Measurements from ENCODE around the gene SPEF2. TPM values are rescaled to one million over a fixed set of nuclear protein-coding genes. Genes with fewer than 3 reads are reported as not detected.

Gene SPEF2
- total and polyA plus RNA-seq, 2 donors (not counting 1 experiment from before 2014, with no cell fraction given) = 0.31 to 0.59 TPM

DNA sequence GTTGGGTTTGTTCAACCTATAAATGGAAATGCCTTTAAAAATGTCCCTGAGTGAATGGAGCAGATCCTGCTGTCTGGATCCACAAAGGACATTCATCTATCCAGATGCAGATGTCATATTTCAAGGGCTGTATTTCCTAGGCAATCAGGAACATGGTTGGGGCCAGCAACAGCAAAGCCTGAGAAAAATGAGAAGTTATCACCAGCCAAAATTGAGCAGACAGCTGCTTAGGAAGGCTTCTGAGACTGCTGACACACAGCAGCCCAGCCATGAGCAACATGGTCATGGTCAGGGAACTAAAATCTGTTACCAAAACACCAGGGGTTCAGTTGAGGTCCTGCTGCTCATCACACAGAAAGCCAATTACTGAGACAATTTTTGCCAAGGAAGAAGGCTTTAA, 229.8 kb downstream of the SPEF2 start:
- H3K4me1 ChIP-seq (ENCODE audit: control insufficient read depth in 2 of 2, insufficient read depth in 2 of 2, low read length in 2 of 2) = peaks cover 5 to 6% of the 10 kb centered on the region in 2 donors
- H3K4me3 ChIP-seq (ENCODE audit: control extremely low read depth in 1 of 5, extremely low read depth in 1 of 5, insufficient read depth in 1 of 5, low read depth in 2 of 5, low read length in 4 of 5) = no peak overlapping the region
- H3K9me3 ChIP-seq (ENCODE audit: control extremely low read depth in 1 of 3, control insufficient read depth in 2 of 3, insufficient read depth in 1 of 3, low read length in 2 of 3) = peaks cover 4 to 14% (median 12%) of the 10 kb centered on the region in 3 donors
- H4K20me1 ChIP-seq (ENCODE audit: control insufficient read depth, insufficient read depth, low read length, poor library complexity, severe bottlenecking) = no peaks in the 10 kb centered on the region
- no peak for ATAC-seq (ENCODE audit: low read depth)
- POLR2A ChIA-PET = no interaction called here
- no peaks in the 10 kb centered on the region for H3K27me3 Mint-ChIP-seq
- no peak overlapping the region for H3K9ac ChIP-seq (ENCODE audit: low read length)
- H3K4me1 Mint-ChIP-seq = peaks cover 4% of the 10 kb centered on the region
- no peak overlapping the region for H3K27ac Mint-ChIP-seq
- no peaks in the 10 kb centered on the region for H3K27me3 ChIP-seq (replicated peaks in 1 of 4; ENCODE audit: control extremely low read depth in 1 of 4, control insufficient read depth in 3 of 4, insufficient read depth in 4 of 4, low read length in 3 of 4)
- peaks cover 4% of the 10 kb centered on the region for H3K9me3 Mint-ChIP-seq (ENCODE audit: insufficient read depth)
- H3K27ac ChIP-seq (ENCODE audit: low read length in 2 of 2) = no peak overlapping the region
- H3K36me3 ChIP-seq (replicated peaks in 1 of 2; ENCODE audit: control extremely low read depth in 1 of 2, control insufficient read depth in 1 of 2, extremely low read depth in 1 of 2, insufficient read depth in 2 of 2, low read length in 1 of 2) = no peaks in the 10 kb centered on the region
- CTCF ChIA-PET = no interaction called here
- DNase-seq = no peak
- intact Hi-C loops (cut with micrococcal nuclease) = no loop called here
- no peak overlapping the region for H2AFZ ChIP-seq (ENCODE audit: insufficient read depth, low read depth, low read length, poor library complexity, severe bottlenecking)
- H3K4me3 Mint-ChIP-seq = no peak overlapping the region
- TF ChIP-seq EZH2 (IDR thresholded peaks at IDR 0.05; ENCODE audit: borderline replicate concordance, insufficient read depth, low read depth, low read length, poor library complexity, severe bottlenecking) = no peak
- TF ChIP-seq, protein P1, sequence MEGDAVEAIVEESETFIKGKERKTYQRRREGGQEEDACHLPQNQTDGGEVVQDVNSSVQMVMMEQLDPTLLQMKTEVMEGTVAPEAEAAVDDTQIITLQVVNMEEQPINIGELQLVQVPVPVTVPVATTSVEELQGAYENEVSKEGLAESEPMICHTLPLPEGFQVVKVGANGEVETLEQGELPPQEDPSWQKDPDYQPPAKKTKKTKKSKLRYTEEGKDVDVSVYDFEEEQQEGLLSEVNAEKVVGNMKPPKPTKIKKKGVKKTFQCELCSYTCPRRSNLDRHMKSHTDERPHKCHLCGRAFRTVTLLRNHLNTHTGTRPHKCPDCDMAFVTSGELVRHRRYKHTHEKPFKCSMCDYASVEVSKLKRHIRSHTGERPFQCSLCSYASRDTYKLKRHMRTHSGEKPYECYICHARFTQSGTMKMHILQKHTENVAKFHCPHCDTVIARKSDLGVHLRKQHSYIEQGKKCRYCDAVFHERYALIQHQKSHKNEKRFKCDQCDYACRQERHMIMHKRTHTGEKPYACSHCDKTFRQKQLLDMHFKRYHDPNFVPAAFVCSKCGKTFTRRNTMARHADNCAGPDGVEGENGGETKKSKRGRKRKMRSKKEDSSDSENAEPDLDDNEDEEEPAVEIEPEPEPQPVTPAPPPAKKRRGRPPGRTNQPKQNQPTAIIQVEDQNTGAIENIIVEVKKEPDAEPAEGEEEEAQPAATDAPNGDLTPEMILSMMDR (IDR thresholded peaks at IDR 0.05) = no peak
- H3K79me2 ChIP-seq (ENCODE audit: control insufficient read depth, insufficient read depth, low read length) = no peaks in the 10 kb centered on the region
- no peak overlapping the region for H3K4me2 ChIP-seq (replicated peaks; ENCODE audit: low read depth, low read length, poor library complexity, severe bottlenecking)

DNA sequence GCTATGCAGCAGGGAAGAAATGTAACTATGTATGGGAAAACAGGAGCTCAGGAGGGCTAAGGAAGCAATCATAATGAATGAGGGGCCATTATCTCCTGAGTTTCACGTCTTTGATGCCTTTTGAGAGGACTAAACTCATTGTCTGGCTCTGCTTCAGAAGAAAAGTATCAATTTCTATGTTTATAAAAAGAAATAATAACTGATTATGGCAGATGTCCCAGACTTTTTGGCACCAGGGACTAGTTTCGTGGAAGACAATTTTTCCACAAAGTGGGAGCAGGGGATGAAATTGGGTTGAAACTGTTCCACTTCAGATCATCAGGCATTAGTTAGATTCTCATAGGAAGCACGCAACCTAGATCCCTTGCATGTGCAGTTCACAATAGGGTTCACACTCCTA, 230.3 kb downstream of the SPEF2 start:
- Histone ChIP-seq H3K79me2 (ENCODE audit: control insufficient read depth, insufficient read depth, low read length) (no peaks in the 10 kb centered on the region), H3K9ac (ENCODE audit: low read length) (no peak overlapping the region), H3K27me3 (replicated peaks in 1 of 4; ENCODE audit: control extremely low read depth in 1 of 4, control insufficient read depth in 3 of 4, insufficient read depth in 4 of 4, low read length in 3 of 4) (no peaks in the 10 kb centered on the region), H3K4me1 (ENCODE audit: control insufficient read depth in 2 of 2, insufficient read depth in 2 of 2, low read length in 2 of 2) (peaks cover 9 to 10% of the 10 kb centered on the region in 2 donors), H3K9me3 (ENCODE audit: control extremely low read depth in 1 of 3, control insufficient read depth in 2 of 3, insufficient read depth in 1 of 3, low read length in 2 of 3) (peaks cover 2 to 14% (median 12%) of the 10 kb centered on the region in 3 donors), H2AFZ (ENCODE audit: insufficient read depth, low read depth, low read length, poor library complexity, severe bottlenecking) (no peak overlapping the region), H3K27ac (ENCODE audit: low read length in 2 of 2) (no peak overlapping the region), H3K4me2 (replicated peaks; ENCODE audit: low read depth, low read length, poor library complexity, severe bottlenecking) (no peak overlapping the region), H4K20me1 (ENCODE audit: control insufficient read depth, insufficient read depth, low read length, poor library complexity, severe bottlenecking) (no peaks in the 10 kb centered on the region), H3K4me3 (ENCODE audit: control extremely low read depth in 1 of 5, extremely low read depth in 1 of 5, insufficient read depth in 1 of 5, low read depth in 2 of 5, low read length in 4 of 5) (no peak overlapping the region), H3K36me3 (replicated peaks in 1 of 2; ENCODE audit: control extremely low read depth in 1 of 2, control insufficient read depth in 1 of 2, extremely low read depth in 1 of 2, insufficient read depth in 2 of 2, low read length in 1 of 2) (no peaks in the 10 kb centered on the region)
- ChIA-PET CTCF (no interaction called here), POLR2A (no interaction called here)
- DNase-seq = no peak
- H3K4me1 Mint-ChIP-seq = peaks cover 6% of the 10 kb centered on the region
- no peak overlapping the region for H3K27ac Mint-ChIP-seq
- H3K9me3 Mint-ChIP-seq (ENCODE audit: insufficient read depth) = peaks cover 4% of the 10 kb centered on the region
- no peak overlapping the region for H3K4me3 Mint-ChIP-seq
- TF ChIP-seq, protein P1 (IDR thresholded peaks at IDR 0.05) = no peak
- TF ChIP-seq EZH2 (IDR thresholded peaks at IDR 0.05; ENCODE audit: borderline replicate concordance, insufficient read depth, low read depth, low read length, poor library complexity, severe bottlenecking) = no peak
- ATAC-seq (ENCODE audit: low read depth) = no peak
- no peaks in the 10 kb centered on the region for H3K27me3 Mint-ChIP-seq
- intact Hi-C loops (cut with micrococcal nuclease) = no loop called here
- 67% methylated on average over 1 of the region's 3 CpGs for WGBS (ENCODE audit: insufficient coverage)
